SK-N-SH (cell line): Measurements from ENCODE around the gene BAIAP2.

ENCODE experiments used
- CHD2 ChIP-seq: fragments of 150-350 bp; IDR thresholded peaks from 2 replicates; pipeline ENCODE4 v1.6.1; 2018; ENCODE audit warnings: low read length; ENCODE audit not compliant: partially characterized antibody
- EZH2phosphoT487 ChIP-seq: fragments of 200-600 bp; sonication (generic); IDR thresholded peaks from 2 replicates; pipeline ENCODE4 v1.6.1; 2017; ENCODE audit warnings: low read depth, mixed run types, mild to moderate bottlenecking, antibody characterized with exemption, moderate library complexity, borderline replicate concordance
- FOXM1 ChIP-seq: IDR thresholded peaks from 2 replicates; pipeline ENCODE4 v1.4.0; 2012; ENCODE audit warnings: low read depth, mild to moderate bottlenecking
- GABPA ChIP-seq: IDR thresholded peaks from 2 replicates; pipeline ENCODE4 v1.4.0; 2012; ENCODE audit warnings: low read depth, mild to moderate bottlenecking
- MXI1 ChIP-seq: IDR thresholded peaks from 2 replicates; pipeline ENCODE4 v1.6.1; 2012; ENCODE audit warnings: mild to moderate bottlenecking, low read depth, low read length, improper control_type of control experiment
- POLR2AphosphoS5 ChIP-seq: IDR thresholded peaks from 2 replicates; pipeline ENCODE4 v1.6.1; 2012; ENCODE audit warnings: low read depth, low read length
- RAD21 ChIP-seq: IDR thresholded peaks from 2 replicates; pipeline ENCODE4 v1.6.1; 2012; ENCODE audit warnings: mild to moderate bottlenecking, low read length
- RCOR1 ChIP-seq: fragments of 150-350 bp; IDR thresholded peaks from 2 replicates; pipeline ENCODE4 v1.6.1; 2017; ENCODE audit warnings: antibody characterized with exemption, low read length
- TEAD4 ChIP-seq: IDR thresholded peaks from 2 replicates; pipeline ENCODE4 v1.4.0; 2012; ENCODE audit warnings: mild to moderate bottlenecking, borderline replicate concordance; ENCODE audit not compliant: insufficient read depth
- YY1 ChIP-seq: IDR thresholded peaks from 2 replicates; pipeline ENCODE4 v1.4.0; 2012; ENCODE audit warnings: low read depth, mild to moderate bottlenecking
- TF ChIP-seq, protein P1 (sequence below): fragments of 200-600 bp; sonication (generic); IDR thresholded peaks from 2 replicates; pipeline ENCODE4 v1.6.1; 2017; ENCODE audit warnings: antibody characterized with exemption, mild to moderate bottlenecking, moderate library complexity
- TF ChIP-seq, protein P2 (sequence below): IDR thresholded peaks from 2 replicates; pipeline ENCODE4 v1.6.1; 2012; ENCODE audit warnings: mild to moderate bottlenecking, low read depth, low read length, moderate library complexity
- TF ChIP-seq, protein P3 (sequence below): IDR thresholded peaks from 2 replicates; pipeline ENCODE4 v1.4.0; 2012; ENCODE audit warnings: low read depth

DNA sequence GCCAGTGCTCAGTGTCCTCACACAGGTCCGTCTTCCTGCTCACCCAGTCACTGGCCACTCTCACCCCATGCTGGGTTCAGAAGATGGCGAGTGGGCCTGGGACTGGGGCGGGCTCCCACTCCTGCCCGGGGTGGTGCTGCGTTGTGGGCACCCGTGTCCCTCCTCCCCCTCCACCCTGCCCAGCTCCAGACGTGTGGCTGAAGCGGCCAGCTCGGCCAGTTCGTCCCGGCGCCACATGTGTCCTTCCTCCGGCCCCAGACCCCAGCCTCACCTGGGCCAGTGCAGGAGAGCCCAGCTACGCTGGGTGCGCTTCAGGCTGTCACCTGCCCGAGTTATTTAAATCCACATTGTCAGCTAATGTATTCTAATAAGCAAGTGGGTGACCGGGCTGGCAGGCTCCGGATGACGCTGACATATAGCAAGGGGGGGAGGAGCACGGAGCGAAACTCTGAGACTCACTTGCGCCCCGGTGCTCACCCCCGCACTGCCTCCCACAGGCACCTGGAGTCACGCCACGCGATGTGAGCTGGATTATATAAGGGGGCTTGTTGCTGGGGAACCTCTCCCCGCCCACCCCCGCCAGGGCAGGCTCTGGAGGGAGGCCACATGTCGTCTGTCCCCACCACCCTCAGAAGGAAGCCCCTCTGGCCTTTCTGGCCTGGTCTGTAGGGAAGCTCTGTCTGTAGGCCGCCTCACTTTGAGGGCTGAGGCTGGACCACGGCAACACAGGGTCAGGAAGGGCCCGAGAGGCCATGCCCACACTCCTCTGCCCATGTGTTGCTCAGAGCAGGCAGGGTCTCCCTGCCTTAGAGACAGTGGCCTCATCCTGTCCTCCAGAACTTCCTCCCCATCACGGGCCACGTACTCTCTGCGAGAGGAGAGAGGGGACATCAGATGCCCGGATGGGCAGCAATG, 7.1 kb upstream of the BAIAP2 start:
- no peak for TF ChIP-seq TEAD4
- TF ChIP-seq CHD2 = no peak
- TF ChIP-seq, protein P1, sequence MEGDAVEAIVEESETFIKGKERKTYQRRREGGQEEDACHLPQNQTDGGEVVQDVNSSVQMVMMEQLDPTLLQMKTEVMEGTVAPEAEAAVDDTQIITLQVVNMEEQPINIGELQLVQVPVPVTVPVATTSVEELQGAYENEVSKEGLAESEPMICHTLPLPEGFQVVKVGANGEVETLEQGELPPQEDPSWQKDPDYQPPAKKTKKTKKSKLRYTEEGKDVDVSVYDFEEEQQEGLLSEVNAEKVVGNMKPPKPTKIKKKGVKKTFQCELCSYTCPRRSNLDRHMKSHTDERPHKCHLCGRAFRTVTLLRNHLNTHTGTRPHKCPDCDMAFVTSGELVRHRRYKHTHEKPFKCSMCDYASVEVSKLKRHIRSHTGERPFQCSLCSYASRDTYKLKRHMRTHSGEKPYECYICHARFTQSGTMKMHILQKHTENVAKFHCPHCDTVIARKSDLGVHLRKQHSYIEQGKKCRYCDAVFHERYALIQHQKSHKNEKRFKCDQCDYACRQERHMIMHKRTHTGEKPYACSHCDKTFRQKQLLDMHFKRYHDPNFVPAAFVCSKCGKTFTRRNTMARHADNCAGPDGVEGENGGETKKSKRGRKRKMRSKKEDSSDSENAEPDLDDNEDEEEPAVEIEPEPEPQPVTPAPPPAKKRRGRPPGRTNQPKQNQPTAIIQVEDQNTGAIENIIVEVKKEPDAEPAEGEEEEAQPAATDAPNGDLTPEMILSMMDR = no peak
- no peak for TF ChIP-seq POLR2AphosphoS5
- TF ChIP-seq GABPA = no peak
- TF ChIP-seq, protein P2, sequence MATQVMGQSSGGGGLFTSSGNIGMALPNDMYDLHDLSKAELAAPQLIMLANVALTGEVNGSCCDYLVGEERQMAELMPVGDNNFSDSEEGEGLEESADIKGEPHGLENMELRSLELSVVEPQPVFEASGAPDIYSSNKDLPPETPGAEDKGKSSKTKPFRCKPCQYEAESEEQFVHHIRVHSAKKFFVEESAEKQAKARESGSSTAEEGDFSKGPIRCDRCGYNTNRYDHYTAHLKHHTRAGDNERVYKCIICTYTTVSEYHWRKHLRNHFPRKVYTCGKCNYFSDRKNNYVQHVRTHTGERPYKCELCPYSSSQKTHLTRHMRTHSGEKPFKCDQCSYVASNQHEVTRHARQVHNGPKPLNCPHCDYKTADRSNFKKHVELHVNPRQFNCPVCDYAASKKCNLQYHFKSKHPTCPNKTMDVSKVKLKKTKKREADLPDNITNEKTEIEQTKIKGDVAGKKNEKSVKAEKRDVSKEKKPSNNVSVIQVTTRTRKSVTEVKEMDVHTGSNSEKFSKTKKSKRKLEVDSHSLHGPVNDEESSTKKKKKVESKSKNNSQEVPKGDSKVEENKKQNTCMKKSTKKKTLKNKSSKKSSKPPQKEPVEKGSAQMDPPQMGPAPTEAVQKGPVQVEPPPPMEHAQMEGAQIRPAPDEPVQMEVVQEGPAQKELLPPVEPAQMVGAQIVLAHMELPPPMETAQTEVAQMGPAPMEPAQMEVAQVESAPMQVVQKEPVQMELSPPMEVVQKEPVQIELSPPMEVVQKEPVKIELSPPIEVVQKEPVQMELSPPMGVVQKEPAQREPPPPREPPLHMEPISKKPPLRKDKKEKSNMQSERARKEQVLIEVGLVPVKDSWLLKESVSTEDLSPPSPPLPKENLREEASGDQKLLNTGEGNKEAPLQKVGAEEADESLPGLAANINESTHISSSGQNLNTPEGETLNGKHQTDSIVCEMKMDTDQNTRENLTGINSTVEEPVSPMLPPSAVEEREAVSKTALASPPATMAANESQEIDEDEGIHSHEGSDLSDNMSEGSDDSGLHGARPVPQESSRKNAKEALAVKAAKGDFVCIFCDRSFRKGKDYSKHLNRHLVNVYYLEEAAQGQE = no peak
- no peak for TF ChIP-seq RCOR1
- TF ChIP-seq YY1 = no peak
- TF ChIP-seq FOXM1 = no peak
- TF ChIP-seq, protein P3, sequence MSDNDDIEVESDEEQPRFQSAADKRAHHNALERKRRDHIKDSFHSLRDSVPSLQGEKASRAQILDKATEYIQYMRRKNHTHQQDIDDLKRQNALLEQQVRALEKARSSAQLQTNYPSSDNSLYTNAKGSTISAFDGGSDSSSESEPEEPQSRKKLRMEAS = no peak
- TF ChIP-seq RAD21 = no peak
- TF ChIP-seq EZH2phosphoT487 = no peak
- TF ChIP-seq MXI1 = no peak
